B cell (primary cell): ENCODE data around the gene GPATCH1.

ENCODE experiments used
- CTCF ChIP-seq: fragments of 200-600 bp; IDR thresholded peaks from one replicate; pipeline ENCODE4 v1.8.0; 2022; ENCODE audit warnings: antibody characterized with exemption, mild to moderate bottlenecking
- EZH2 ChIP-seq: IDR thresholded peaks from 2 replicates; pipeline ENCODE4 v1.6.1; 2012; ENCODE audit warnings: borderline replicate concordance, low read depth, mild to moderate bottlenecking, moderate library complexity, low read length; ENCODE audit not compliant: insufficient read depth, poor library complexity, severe bottlenecking

GRCh38 chr19:33080761-33081681 is at the start of gene GPATCH1:
- TF ChIP-seq CTCF (no peak), EZH2 (no peak)
